Measurements from ENCODE around the gene KRTAP29-1.
A peak's percentile ranks its signal among the peaks of the same experiment; 100 is the strongest.

The KRTAP29-1 gene

DNA sequence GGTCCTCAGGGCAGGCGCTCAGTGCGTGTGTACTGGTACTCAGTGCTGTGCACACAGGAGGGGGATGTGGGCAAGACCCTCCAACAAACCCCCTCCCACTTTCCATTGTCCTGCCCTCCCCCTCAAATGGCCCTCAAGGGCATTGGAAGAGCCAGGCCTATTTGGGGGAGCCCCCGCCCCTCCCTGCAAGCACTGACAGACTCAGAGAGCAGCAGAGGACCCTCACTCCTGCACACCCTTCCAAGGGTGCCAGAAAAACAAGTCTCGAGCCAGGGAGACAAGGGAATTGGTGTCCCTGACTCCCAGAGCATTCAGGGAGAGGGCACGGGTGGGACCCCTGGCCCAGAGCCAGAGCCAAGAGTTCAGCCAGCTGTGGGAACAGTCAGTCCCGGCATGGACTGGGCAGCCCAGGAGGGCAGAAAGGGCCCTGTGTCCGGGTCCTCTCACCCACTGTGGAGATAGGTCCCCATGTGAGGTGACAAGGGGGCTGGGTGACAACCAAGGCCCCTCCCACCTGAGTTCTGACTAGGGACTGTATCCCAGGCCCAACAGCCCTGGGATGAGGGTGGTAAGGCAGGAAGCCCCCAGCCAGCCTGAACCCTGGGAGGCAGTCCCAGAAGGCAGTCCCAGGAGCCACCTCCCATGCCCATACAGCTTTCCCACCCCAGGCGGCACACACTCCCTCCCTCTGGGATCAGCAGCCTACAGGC is 24.9 kb upstream of the KRTAP29-1 start:
- DNase-seq: no peak

DNA sequence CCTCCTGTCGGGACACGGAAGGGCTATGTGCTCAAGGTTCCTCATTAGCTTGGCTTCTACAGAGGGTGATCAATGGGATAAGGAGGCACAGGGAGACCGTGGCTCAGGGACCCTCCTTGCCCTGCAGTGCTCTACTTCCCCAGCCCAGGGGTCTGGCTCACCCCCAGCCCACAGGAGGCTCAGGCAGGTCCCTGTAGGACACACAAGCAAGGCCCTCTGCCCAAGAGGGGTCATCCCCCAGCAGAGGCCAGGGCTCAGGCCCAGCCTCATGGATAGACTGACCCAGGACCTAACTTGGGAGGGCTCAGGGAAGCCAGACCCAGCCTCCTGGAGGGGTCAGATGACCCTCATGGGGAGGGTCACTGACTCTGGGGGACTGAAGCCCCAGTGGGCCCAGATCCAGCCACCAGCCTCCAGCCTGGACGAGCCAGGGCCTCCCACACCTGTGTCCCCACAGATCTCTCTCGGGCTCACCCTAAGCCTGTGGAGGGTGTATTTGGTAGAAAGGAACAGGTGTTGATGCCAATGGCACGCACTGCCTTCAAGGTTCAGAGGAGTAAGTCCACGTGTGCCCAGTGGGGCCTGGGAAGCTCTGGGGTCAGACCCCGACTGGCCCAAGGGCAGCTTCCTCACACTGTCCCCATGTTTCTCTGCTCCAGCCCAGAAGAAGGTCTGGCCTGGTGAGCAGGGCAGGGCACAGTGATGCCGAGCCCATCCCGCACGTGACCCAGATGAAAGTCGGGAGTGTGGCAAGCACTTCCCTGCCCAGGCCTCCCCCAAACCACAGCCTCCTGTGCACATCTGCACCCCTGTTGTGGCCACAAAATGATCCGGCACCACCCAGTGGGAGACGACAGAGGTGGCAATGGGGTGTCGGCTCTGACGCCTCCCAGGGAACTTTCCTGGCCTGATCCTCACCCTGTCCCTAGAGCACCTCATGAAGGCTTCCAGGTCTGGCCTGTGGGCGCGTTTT is 23.8 kb upstream of the KRTAP29-1 start:
- DNase-seq: no peak

DNA sequence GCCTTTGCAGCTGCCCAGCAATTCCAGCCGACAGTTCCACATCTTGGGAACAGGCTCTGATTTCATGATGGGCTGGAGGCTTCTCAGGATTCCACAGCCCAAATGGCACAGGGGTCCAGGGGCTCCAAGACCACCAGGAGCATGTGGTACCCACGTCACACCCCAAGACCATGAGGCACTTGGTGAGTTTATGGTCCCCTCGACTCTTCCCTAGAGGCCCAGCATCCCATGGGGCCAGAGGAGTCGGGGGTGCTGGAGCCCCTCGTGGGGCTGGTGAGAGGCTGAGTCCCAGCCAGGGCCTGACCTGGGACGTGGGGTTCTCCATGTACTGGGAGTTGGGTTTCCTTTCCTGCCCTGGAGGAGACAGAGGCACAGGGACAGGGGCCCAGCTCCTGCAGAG is 23.0 kb upstream of the KRTAP29-1 start:
- DNase-seq: no peak

DNA sequence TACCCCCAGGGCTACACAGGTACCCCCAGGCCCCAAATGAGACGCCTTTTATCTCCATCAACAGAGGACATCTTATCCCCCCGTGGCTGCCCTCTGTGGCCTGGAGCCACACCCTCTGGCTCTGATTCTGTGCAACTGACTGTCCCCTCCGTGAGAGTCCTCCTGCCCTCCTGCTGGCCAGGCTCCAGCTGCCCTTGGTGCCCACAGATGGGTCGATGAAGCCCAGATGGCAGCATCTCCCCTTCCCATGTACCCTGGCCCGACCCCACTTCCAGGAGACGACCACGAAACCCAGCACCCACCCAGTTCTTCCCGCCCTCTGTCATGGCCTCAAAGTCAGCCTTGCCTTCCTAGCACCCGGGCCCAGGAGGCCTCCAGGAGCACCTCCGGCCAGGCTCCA is 22.5 kb upstream of the KRTAP29-1 start:
- DNase-seq: no peak

DNA sequence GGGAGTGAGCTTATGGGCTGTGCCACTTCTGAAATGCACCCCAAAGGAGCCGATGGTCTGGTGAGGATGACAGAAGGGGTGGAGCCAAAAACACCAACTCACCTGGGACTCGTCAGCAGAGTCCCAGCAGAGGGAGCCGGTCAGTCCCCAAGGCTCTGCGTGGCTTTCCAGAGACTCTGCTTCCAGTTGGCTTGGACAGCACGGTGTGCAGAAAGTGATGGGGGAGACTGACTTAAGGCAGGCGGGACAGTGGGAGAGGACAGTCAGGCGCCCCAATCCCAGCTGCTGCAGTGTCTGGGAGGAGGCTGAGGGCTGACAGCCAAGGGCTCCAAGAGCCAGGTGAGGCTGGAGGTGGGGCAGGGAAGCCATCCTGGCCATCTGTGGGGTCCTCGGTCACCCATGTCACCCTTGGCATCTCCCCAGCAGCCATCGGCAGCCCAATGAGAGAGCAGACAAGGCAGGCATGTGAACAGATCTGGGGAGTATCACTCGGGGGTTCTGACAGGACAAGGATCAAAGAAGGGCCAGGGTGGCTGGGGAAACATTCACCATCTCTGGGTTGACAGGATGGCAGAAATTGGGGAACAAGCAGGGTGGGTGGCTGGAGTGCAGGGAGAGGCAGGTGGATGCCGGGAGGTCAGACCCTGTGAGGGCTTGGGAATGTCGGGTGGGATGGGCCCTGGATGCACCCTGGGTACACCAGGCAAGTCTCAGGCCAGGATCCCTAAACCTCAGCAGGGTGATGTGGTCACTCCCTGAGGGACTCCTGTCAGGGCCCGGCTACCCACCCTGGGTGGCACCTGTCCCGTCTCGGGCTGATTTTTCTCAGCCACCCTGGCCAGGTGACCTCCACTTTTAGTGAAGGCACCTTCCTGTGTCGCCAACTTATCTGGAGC is 21.8 kb upstream of the KRTAP29-1 start:
- no peak for DNase-seq

DNA sequence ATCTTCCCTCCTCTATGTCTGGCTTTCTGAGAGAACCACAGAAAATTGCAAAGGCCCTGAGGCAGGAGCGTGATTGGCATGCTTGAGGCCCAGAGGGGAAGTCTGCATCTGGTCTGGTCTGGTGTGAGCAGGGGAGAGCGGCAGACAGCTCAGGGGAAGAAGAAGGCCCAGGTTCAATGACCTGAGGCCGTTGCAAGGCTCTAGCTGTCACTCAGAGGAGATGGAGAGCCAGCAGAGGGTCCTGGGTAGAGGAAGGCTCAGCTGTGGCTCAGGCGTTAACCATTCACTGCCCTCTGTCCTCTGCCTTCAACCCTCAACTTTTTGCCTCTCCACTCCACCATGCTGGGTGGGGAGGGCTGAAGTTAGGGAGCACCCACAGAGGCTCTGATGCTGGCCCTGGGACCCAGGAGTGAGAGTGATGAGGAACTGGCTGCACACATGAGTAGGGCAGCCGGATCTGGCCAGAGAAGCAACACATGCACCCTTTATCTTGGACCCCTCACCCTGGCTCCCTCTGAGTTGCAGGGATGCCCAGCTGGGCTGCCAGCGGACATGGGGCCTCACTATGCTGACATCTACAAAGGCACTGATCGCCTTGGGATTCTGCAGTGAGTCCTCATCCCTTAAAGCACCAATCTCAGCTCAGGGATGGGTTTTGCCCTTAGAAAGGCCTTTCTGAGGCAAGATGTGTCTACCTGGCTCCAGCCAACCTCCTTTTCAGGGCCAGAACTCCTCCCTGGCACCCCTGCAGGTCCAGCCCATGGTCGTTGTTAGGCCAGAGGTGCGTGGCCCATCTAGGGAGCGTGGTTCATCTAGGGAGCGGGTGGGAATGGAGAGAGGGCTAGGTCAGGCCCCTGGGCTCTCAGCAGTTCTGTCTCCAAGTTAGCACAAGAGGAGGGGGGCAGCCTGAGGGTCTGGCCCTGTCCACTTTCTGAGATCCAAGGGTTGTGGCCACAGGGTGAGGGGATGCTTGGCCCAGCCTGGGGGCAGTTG is 20.5 kb upstream of the KRTAP29-1 start:
- no peak for DNase-seq

DNA sequence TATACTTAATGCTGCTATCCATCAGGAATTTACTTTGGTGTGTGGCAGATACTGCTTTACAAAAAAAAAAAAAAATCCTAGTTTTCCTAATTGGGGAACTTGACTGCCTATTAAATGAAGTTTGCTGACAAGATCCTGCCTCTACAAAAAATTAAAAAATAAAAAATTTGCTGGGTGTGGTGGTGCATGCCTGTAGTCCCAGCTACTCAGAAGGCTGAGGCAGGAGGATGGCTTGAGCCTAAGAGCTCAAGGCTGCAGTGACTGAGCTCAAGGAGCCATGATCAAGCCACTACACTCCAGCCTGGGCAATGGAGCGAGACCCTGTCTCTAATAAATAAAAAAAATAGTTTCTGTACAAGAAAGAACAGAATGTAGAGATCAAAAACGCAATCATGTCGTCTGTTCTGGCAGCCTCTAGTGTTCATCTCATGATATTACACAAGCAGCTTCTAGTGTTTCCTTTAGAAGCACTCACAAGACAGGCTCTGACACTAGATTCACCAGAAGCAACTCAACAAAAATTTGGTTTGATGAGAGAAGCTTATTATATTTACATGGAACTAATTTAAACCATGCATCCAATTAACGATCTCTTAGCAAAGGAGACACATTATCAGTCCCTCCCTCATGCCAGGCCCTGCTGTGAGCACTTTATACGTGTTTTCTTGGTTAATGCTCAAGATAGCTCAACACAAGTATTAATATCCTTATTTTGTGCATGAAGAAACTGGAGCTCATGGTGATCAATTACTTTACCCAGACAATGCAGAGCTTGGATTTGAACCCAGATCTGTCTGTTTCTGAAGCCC is 19.6 kb upstream of the KRTAP29-1 start:
- DNase-seq: peak; percentile 8

DNA sequence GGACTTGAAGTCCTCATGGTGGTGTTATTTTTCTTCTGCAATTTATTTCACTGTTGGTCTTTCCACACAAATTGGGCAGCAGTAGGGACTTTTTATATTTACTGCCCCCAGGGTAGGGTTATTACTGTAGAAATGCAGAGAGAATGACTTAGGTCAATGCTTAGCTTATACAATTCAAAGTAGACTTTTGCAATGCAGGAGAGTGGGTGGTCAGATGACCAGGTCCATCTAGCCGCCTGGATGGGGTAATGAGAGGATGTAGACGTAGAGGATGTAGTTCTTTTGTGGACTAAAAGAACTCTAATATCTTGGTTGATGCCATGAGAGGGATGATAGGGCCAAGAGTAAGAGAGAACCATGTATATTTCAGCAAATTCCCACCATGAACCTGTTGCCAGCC is 15.6 kb upstream of the KRTAP29-1 start:
- DNase-seq: no peak

DNA sequence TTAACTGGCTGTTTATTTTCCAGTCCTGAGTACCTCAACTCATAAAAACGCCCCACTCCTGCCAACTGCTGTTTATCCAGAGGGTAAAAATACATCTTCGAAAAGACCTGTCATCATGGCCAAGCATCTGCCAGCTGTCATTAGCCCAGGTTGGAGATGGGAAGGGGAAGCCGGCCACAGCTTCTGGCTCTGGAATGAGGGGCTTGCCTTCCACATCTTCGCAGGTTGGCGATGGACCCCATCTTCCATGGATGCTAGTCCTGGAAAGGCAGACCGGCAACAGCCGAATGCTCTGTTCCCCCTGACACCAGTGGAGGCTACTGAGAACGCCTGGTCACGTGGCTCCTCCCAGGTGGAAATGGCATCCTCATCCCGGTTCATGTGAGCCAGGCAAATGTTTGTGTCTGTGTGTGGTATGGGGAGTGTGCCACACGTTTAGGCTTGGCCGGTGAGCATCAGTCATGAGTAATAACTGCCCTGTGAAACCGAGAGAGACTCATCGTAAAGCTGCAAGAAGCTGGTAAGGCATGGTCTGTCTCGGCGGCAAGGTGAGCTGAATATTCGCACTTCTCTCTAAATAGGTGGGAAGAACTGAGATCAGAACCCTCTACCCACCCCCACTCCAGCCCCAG is 13.3 kb upstream of the KRTAP29-1 start:
- DNase-seq: no peak

DNA sequence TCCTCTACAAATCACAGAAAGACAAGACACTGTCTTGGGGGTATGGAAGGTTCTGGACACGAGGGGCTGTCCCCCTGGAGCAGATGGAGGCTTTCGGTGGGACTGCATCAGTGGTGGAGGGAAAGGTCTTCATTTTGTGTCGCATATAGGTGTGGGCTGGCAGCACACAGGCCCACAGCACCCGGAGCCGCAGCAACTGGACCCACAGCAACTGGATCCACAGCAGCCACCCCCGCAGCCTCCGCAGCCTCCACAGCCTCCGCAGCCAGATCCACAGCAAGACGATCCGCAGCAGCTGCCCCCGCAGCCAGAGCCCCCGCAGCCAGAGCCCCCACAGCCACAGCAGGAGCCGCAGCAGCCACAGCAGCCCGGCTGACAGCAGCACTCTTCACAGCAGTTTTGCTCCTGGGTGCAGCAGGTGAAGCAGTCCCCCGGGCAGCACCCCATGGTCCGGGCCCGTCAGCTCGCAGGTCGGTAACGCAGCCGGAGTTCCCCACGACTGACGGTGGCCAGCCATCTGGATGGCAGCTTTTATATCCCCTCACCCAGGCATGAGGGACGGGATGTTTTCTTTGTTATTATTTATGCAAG is 12.6 kb upstream of the KRTAP29-1 start, which contains the start of gene KRTAP17-1:
Gene KRTAP17-1, minus strand, starts transcription at position 507 of the 591 bp plus-strand sequence. Its CDS starts 60 bp downstream, at position 447.
- no peak for DNase-seq

DNA sequence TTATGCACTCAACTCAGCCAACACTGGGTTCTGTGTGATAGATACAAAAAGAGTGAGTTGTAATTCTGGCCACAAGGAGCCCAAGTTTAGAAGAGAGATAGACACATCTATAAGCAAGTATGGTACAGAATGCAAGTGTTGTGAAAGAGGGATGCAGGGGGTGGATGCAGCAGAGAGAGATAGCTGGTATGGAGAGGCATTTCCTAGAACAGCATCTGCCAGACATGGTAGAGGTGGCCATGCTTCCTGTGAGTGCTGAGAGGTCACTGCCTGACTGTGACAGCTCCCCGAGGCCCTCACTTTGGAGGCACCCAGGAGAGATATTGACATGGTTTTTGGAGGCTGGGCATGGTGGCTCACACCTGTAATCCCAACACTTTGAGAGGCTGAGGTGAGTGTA is 8.5 kb upstream of the KRTAP29-1 start:
- DNase-seq: no peak

DNA sequence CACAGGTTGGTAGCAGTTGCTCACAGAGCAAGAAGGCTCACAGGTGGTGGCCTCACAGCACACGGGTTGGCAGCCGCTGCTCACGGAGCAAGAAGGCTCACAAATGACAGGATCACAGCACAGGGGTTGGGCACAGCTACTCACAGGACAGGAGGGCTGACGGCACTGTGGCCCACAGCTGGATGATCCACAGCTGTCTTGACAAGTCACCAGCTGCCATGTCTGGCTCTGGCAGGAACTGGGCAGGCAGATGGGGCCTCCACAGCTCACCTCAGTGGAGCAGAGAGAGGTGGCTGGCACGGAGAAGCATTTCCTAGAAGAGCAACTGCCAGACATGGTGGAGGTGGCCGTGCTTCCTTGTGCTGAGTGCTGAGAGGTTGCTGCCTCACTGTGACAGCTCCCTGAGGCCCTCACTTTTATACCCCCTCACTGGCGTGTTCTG is 6.3 kb upstream of the KRTAP29-1 start, which contains the start of gene KRTAP16-1:
Gene KRTAP16-1, minus strand, starts transcription at position 392 of the 442 bp plus-strand sequence. Its CDS starts 56 bp downstream, at position 336.
- DNase-seq: no peak

DNA sequence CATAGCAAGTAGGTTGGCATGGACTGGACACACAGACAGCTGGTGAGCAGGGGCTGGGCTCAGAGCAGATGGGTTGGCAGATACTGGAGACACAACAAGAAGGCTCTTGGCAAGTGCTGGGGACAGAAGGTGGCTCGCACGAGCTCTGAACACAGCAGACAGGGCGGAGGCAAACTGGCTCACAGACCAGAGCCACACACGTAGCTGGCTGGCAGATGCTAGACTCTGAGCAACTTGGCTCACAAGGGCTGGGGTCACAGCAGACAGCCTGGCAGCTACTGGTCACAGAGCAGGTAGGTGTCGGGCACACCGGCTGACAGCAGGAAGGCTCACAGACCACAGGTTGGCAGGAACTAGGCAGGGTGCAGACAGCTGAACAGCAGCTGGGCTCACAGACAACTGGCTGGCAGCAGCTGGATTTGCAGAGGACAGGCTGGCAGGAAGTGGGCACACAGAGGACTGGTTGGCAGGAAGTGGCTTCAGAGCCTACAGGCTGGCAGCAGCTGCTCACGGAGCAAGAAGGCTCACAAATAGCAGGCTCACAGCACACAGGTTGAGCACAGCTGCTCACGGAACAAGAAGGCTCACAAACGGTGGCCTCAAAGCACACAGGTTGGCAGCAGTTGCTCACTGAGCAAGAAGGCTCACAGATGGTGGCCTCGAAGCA is 5.7 kb upstream of the KRTAP29-1 start:
- DNase-seq: no peak

DNA sequence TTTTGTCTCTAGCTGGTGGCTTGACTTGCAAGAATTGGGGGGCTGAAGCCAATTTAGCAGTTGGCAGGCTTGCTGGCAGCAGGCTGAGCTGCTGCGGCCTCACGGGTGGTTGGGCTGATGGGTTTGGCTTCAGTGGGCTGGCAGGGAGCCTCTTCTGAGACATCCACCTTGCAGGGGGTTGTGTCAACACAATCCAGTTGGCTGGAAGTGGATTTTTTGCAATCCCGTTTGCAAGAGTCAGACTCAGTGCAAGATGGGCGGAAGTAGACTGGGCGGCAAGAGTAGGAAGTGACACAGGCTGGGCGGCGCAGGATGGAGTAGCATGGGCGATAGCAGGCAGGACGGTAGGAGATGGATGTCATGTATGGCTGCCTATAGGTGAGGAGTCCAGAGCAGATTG is 5.0 kb upstream of the KRTAP29-1 start:
- no peak for DNase-seq

DNA sequence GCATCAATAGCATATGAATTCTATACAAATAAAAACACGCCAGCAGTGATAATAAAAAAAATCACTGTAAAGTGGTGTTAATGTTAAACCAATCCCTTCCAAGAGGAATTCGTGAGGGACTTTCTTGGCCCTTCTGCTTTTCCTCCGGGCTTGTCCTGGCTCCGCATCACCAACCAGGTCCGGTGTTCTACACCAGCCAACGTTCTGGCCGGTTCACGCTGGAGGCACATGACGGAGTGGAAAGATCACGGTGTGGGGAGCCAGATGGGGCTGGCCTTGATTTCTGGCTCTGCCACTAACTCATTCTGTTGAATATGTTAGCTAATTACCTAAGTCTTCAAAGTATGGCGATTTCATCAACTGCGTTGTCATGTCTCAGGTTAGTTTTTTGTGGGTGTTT is 1.4 kb upstream of the KRTAP29-1 start:
- DNase-seq: no peak

DNA sequence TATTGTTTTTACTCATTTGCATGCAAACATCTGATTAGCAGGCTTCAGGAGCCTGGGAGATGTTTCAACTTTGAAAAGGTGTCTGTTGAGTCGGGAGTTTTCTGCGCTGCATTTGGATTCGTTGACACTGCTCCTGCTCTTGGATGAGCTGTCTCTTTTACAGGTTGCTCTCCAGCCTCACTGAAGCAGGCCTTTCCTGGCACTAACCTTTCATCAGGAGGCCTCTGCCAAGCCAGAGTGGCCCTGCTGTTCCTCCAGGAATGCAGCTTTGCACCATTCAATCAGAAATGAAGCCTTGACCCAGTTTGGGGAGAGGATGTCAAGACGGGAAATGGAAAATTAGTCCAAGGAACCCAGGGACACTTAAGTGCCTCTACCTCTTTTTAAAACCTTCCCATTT is 330 bp upstream of the KRTAP29-1 start:
- DNase-seq: no peak

DNA sequence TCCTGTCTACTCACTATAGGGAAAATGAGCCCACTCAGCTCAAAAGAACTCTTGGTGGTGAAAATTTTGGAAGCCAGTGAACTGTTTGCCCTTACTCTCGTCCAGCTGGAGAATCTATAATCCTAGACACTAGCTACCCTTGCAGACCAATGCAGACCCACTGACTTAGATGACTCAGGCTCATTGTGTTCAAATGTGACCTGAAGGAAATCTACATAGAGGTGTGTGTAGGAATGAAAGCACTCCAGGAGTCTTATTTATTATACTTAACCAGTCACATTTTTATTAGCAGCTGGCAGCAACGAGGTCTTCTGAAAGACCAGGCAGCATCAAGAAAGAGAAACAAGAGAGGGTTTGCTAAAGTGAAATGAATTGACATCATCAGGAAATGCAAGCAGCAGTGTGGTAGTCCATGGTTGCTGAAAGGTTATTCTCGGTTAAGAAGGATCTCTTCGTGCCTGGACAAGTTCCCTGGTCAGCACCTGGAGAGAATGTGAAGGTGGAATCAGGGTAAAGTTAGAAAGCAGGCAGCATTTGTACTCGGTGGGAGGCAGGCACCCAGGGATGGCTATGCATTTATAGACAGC is 1.4 kb downstream of the KRTAP29-1 start:
- no peak for DNase-seq

DNA sequence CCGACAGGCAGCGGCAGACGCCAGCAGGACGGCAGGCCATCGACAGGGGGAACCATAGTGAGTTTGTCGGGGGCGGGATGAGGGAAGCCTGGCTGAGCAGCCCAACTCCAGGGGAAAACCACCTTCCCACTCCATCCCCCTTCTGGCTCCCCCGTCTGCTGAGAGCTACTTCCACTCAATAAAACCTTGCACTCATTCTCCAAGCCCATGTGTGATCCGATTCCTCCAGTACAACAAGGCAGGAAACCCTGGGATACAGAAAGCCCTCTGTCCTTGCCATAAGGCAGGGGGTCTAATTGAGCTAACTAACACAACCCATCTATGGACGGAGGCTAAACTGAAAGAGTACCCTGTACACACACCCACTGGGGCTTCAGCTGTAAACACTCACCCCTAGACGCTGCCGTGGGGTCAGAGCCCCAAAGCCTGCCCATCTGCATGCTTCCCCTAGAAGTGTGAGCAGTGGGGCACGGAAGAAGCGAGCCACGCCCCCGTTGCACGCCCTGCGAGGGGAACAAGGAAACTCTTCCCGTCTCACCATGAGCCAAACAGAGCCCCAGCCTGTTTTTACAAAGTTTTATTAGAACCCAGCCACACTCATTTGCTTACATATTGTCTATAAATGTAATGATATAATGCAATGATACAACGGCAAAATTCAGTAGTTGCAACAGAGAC is 4.1 kb downstream of the KRTAP29-1 start:
- no peak for DNase-seq

Measured in NCI-H1048 (cell line).